Heart left ventricle (tissue), 16 donors: ENCODE data around the gene OR5AC2. TPM values are rescaled to one million over a fixed set of nuclear protein-coding genes. Genes with fewer than 3 reads are reported as not detected.

Experiments
- ATAC-seq, 4 donors: fragments of 200-7000 bp; cut with Tn5 transposase; one replicate each; pipeline ENCODE4 v1.9.1; 2020 to 2022; ENCODE audit warnings: moderate library complexity in 4 of 4, mild to moderate bottlenecking in 3 of 4, moderate number of reproducible peaks in 1 of 4
- DNase-seq, 5 donors: peaks; one replicate each; pipeline ENCODE4 v3.0.0-alpha.2; 2020
- H3K27ac ChIP-seq, 12 donors: fragments of 200-600 bp; sonication (generic) in 4 of 12; one replicate each; pipeline versions ENCODE4 v1.5.0 to v1.8.0; 2016 to 2022; ENCODE audit warnings: mild to moderate bottlenecking in 2 of 12
- H3K27me3 ChIP-seq, 9 donors: fragments of 200-600 bp; sonication (generic) in 2 of 9; one replicate each; pipeline versions ENCODE4 v1.5.1 to v1.8.0; 2016 to 2022; ENCODE audit warnings: mild to moderate bottlenecking in 3 of 9
- H3K36me3 ChIP-seq, 9 donors: fragments of 200-600 bp; sonication (generic) in 2 of 9; one replicate each; pipeline versions ENCODE4 v1.5.0 to v1.8.0; 2018 to 2022; ENCODE audit warnings: mild to moderate bottlenecking in 2 of 9
- H3K4me1 ChIP-seq, 12 donors: fragments of 200-600 bp; sonication (generic) in 4 of 12; one replicate each; pipeline versions ENCODE4 v1.5.0 to v1.8.0; 2016 to 2022; ENCODE audit warnings: mild to moderate bottlenecking in 3 of 12
- H3K4me3 ChIP-seq, 12 donors: fragments of 200-600 bp; sonication (generic) in 4 of 12; one replicate each; pipeline versions ENCODE4 v1.5.0 to v1.8.0; 2017 to 2022; ENCODE audit warnings: mild to moderate bottlenecking in 9 of 12, moderate library complexity in 4 of 12
- H3K9me3 ChIP-seq, 12 donors: fragments of 200-600 bp; sonication (generic) in 4 of 12; one replicate each; pipeline versions ENCODE4 v1.5.0 to v1.8.0; 2016 to 2022; ENCODE audit warnings: mild to moderate bottlenecking in 1 of 12
- POLR2A ChIP-seq, 2 donors: fragments of 450-650 bp; IDR thresholded peaks; one replicate each; pipeline ENCODE4 v1.6.1; 2017; ENCODE audit warnings: antibody characterized with exemption in 2 of 2, mild to moderate bottlenecking in 2 of 2, moderate library complexity in 2 of 2
- WGBS, 4 donors: extraction: QIAGEN DNeasy Blood & Tissue Kit in 2 of 4; methylation state at CpG; one replicate each; pipeline versions ENCODE4 v1.1.5 to v1.1.7; 2013 to 2018; 5-methylcytosine and 5-hydroxymethylcytosine counted together
- intact Hi-C, 10 donors: fragments of 100-400 bp; cut with DNase I; formaldehyde crosslinking; loops; one replicate each; pipeline versions ENCODE4 v1.11.1 to v1.14.2; 2022
- polyA plus RNA-seq, 2 donors: library from polyadenylated mRNA; stranded (reverse); fragments of 200-250 nt; gene quantifications; one replicate each; pipeline ENCODE4 v1.2.3, GENCODE V29; 2013
- total RNA-seq, 9 donors: library from RNA; depleted of rRNA in 2 of 9; stranded (reverse); fragments of >200 nt in 2 of 9; fragmentation: NEBNext Ultra II Directional in 3 of 9; extraction: Animal tissue kit (Norgen Biotek cat#: 25700) in 3 of 9; gene quantifications; one replicate each; pipeline versions ENCODE4 v1.1.0 to v1.2.4, GENCODE V29; 2016 to 2023
- TF ChIP-seq, protein P1 (sequence below), 12 donors: fragments of 200-600 bp; sonication (generic) in 4 of 12; IDR thresholded peaks; one replicate each; pipeline versions ENCODE4 v1.5.0 to v1.8.0; 2018 to 2022; ENCODE audit warnings: antibody characterized with exemption in 12 of 12, mild to moderate bottlenecking in 5 of 12
- donor health status: ischemic (EF 13 %, LVEDD 7.1; RV severe dilation, severe dysfunction).
- donor health status: healthy with polysubstance abuse.
- donor health status: DM: no; HTN: yes; CAD: no.
- donor health status: DM: no; HTN: no; CAD: no.
- donor health status: ischemic (EF 25% LVEDD 6.9; RV normal size, moderate dysfunction).
- donor health status: ischemic (EF 25% LVEDD 5.7; RV mildly dilated, moderate dysfunction).
- donor health status: healthy.
- donor health status: DM: yes; HTN: yes; CAD: no.
- donor health status: ischemic (EF 35%, LVEDD 5.7; RV mildly dilated, moderate dysfunction).
- donor health status: nonischemic (EF 11% LVEDD 7.7; RV severe dilation, severe dysfunction).
- donor health status: DM: yes; HTN: yes; CAD: no.
- donor health status: PGD.
- donor health status: ischemic (EF 29% LVEDD 5.4; RV normal size, mild dysfunction).
- donor health status: nonischemic (EF 23%, LVEDD 6.1; RV moderate dilation, normal function).

The OR5AC2 gene
- total and polyA plus RNA-seq, 11 donors: not detected

DNA sequence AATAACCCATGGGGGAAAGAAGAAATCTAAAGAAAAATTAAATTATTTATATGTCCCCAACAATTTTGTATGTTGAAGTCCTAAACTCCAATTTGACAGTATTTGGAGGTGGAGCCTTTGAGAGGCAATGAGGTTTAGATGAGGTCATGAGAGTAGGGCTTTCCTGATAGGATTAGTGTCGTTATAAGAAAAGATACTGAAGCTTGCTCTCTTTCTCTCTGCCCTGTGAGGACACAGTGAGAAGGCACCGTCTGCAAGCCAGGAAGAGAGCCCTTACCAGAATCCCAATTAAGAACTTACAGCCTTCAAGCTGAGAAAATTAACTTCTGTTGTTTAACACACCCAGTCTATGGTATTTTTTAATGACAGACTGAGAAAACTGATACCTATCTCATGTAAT, 16.1 kb upstream of the OR5AC2 start:
- Histone ChIP-seq H3K9me3 (no peaks in the 10 kb centered on the region), H3K27ac (no peak overlapping the region), H3K4me3 (no peak overlapping the region), H3K4me1 (no peaks in the 10 kb centered on the region), H3K27me3 (no peaks in the 10 kb centered on the region), H3K36me3 (no peaks in the 10 kb centered on the region)
- WGBS, 4 donors: 13 to 22% (median 20%) methylated on average over 2 of the region's 2 CpGs
- intact Hi-C loops: no loop called here
- DNase-seq: no peak
- ATAC-seq: no peak
- TF ChIP-seq, protein P1, sequence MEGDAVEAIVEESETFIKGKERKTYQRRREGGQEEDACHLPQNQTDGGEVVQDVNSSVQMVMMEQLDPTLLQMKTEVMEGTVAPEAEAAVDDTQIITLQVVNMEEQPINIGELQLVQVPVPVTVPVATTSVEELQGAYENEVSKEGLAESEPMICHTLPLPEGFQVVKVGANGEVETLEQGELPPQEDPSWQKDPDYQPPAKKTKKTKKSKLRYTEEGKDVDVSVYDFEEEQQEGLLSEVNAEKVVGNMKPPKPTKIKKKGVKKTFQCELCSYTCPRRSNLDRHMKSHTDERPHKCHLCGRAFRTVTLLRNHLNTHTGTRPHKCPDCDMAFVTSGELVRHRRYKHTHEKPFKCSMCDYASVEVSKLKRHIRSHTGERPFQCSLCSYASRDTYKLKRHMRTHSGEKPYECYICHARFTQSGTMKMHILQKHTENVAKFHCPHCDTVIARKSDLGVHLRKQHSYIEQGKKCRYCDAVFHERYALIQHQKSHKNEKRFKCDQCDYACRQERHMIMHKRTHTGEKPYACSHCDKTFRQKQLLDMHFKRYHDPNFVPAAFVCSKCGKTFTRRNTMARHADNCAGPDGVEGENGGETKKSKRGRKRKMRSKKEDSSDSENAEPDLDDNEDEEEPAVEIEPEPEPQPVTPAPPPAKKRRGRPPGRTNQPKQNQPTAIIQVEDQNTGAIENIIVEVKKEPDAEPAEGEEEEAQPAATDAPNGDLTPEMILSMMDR (IDR thresholded peaks at IDR 0.05): no peak
- no peak for TF ChIP-seq POLR2A (IDR thresholded peaks at IDR 0.05)

DNA sequence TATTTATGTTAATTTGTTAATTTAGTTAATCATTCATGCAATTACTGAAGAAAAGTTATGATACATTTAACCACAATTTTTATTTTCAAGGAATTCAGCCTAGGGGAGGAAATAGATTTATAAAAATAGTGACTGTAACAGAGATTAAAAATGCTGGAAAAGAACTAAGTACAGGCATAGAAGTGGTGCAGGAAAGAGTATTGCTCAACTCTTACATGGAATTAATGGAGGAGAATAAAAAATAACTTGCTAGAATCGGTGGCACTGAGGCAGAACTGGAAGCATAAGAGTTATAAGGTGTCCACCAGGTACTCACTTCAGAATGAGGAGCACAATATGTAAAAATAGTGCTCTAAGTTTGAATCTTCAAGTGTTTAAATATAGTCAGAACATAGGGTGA, 13.5 kb upstream of the OR5AC2 start:
- intact Hi-C loops: no loop called here
- Histone ChIP-seq H3K4me3 (no peak overlapping the region), H3K36me3 (no peaks in the 10 kb centered on the region), H3K9me3 (no peaks in the 10 kb centered on the region), H3K27me3 (no peaks in the 10 kb centered on the region), H3K4me1 (no peaks in the 10 kb centered on the region), H3K27ac (no peak overlapping the region)
- TF ChIP-seq, protein P1 (IDR thresholded peaks at IDR 0.05): no peak
- no peak for TF ChIP-seq POLR2A (IDR thresholded peaks at IDR 0.05)
- 20 to 34% (median 30%) methylated on average over 1 of the region's 1 CpG for WGBS, 4 donors
- no peak for DNase-seq
- ATAC-seq: no peak

DNA sequence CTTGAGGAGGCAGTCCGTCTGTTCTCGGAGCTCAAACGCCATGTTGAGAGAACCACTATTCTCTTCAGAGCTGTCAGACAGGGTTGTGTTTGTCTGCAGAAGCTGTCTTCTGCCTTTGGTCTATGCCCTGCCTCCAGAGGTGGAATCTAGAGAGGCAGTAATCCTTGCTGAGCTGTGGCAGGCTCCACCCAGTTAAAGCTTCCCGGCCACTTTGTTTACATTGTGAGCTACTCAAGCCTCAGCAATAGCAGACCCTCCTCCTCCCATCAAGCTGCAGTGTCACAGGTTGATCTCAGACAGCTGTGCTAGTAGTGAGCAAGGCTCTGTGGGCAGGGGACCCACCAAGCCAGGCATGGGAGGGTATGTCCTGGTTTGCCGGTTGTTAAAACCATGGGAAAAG, 8.9 kb downstream of the OR5AC2 start:
- no peak for TF ChIP-seq POLR2A (IDR thresholded peaks at IDR 0.05)
- TF ChIP-seq, protein P1 (IDR thresholded peaks at IDR 0.05): no peak
- ATAC-seq: no peak
- H3K27me3 ChIP-seq: no peaks in the 10 kb centered on the region

DNA sequence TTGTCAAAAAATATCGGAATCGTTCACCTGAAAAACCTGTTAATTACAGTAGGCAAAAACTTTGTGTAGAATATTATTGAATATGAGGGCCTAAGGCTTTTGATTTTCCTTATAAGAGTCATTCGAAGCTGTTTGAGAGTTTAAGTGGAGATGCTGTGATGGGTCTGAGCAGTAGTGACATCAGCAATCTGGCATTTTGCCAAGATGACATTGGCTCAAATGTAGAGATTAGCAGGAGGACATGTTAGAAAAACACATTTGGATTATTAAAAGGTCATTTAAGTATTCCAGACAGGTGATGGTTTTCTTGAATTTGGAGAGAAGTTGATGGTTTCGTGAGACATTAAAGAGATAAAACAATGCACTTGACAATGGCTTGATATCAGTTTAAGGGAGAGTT, 12.9 kb downstream of the OR5AC2 start:
- Histone ChIP-seq H3K9me3 (peaks cover 0 to 7% (median 0%) of the 10 kb centered on the region in 12 donors), H3K27ac (no peak overlapping the region), H3K4me3 (no peak overlapping the region), H3K27me3 (no peaks in the 10 kb centered on the region), H3K4me1 (no peaks in the 10 kb centered on the region), H3K36me3 (no peaks in the 10 kb centered on the region)
- intact Hi-C loops: no loop called here
- TF ChIP-seq, protein P1 (IDR thresholded peaks at IDR 0.05): no peak
- no peak for TF ChIP-seq POLR2A (IDR thresholded peaks at IDR 0.05)
- 74 to 80% (median 78%) methylated on average over 4 of the region's 4 CpGs for WGBS, 4 donors
- ATAC-seq (no peak), DNase-seq (no peak)

More for the DNA sequence above, 8.9 kb downstream of the OR5AC2 start:
- no peak for DNase-seq
- Histone ChIP-seq H3K9me3 (peaks cover 0 to 7% (median 0%) of the 10 kb centered on the region in 12 donors), H3K27ac (no peak overlapping the region), H3K4me3 (no peak overlapping the region), H3K36me3 (no peaks in the 10 kb centered on the region), H3K4me1 (no peaks in the 10 kb centered on the region)
- 73 to 87% (median 74%) methylated on average over 4 to 5 of the region's 5 CpGs for WGBS, 4 donors
- intact Hi-C loops: no loop called here
